Measurements from ENCODE around the gene LIPF. TPM values are rescaled to one million over a fixed set of nuclear protein-coding genes. Genes with fewer than 3 reads are reported as not detected.

Gene LIPF
- not detected for total RNA-seq

- no peak for TF ChIP-seq CTCF (IDR thresholded peaks at IDR 0.05)
- no peak for ATAC-seq (ENCODE audit: low FRiP score)
- DNase-seq (ENCODE audit: low spot score): no peak
Observed at GRCh38 chr10:88664142-88664541, at the start of gene LIPF. Gene LIPF, plus strand, starts transcription at chr10:88664442. Its CDS starts 2,856 bp downstream, at chr10:88667298.

DNA sequence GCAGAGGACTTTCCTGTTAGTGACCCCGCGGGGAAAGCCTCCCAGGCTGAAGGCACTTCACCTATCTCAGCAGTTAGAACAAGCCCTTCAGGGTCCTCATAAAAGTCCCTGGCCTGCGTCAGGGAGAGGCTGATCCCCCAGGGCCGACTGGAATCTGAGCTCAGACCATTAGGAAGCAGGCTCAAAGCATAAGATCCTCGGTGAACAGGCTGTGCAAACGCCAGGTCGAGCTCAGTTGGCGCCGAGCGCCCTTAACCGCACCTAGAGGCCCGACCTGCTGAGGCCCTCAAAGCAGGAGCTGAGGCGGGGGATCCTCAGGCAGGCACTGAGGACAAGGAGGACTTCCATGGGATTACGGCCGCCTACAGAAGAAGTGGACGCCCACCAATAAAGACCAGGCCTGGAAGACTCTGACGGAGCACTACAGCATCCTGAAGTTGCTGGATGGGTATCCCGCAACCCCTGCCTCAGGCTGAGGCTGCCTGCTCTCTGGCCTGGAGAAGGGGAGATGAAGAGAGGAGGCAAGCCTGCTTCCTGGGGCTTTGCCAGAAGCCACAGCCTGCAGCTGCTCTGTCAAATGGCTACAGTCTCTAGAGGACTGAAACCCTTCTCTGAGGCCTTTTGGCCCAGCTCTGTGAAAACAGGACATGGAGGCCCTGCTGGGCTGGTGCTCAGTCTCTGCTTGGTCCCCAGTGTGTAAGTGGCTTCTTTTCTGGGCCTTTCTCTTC, 47.8 kb upstream of the LIPF start:
- ATAC-seq (ENCODE audit: low FRiP score) (no peak), DNase-seq (ENCODE audit: low spot score) (no peak)
- no peak for TF ChIP-seq CTCF (IDR thresholded peaks at IDR 0.05)

DNA sequence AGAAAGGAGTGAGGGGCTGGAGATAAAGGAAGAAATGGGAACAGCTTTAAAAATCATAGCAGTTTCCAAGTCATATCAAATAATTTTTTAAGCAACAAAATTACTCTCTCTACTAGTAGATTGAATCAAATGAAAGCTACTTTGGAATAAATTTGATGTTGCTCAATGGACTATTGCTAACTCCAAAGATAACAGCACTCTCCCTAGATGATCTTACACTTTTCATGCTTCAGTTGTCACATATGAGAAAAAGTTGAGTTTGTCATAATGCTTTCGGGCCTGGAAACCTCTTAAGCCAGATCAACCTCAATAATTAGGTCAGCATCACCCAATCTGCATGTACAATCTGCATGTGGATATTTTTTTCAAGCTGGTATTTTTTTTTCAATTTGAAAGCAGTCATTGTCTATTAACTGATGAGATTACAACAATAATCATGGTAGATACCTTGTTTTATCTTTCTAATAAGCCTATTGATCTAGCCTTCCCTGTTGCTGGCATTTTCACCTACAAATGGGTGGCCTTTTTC, 46.4 kb upstream of the LIPF start:
- ATAC-seq (ENCODE audit: low FRiP score) (peak; percentile 59), DNase-seq (ENCODE audit: low spot score) (no peak)
- TF ChIP-seq CTCF (IDR thresholded peaks at IDR 0.05): no peak

- ATAC-seq (ENCODE audit: low FRiP score) (peak; percentile 71), DNase-seq (ENCODE audit: low spot score) (no peak)
- TF ChIP-seq CTCF (IDR thresholded peaks at IDR 0.05): no peak
Observed at GRCh38 chr10:88618496-88618895, 45.7 kb upstream of the LIPF start.

GRCh38 chr10:88620441-88620840, 43.8 kb upstream of the LIPF start:
- ATAC-seq (ENCODE audit: low FRiP score): no peak
- DNase-seq (ENCODE audit: low spot score): no peak
- no peak for TF ChIP-seq CTCF (IDR thresholded peaks at IDR 0.05)

DNA sequence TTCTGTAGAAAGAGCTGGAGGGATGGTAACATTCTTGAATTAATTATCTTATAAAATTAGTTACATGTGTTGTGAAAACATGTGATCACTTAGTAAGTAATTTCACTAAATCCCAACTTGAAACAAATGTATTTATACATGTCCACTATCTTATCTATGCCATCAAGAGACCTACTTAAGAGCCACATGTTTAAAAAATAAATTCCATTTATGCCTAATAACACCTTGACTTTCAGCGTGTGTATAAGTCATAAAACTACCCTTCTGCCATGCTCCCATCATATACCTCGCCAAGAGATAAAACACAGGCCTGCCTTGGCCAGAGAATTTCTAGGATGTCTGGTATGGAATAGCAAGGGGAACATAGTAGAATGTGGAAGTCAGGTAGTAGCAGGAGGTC, 40.4 kb upstream of the LIPF start:
- DNase-seq (ENCODE audit: low spot score) (no peak), ATAC-seq (ENCODE audit: low FRiP score) (no peak)
- no peak for TF ChIP-seq CTCF (IDR thresholded peaks at IDR 0.05)

- DNase-seq (ENCODE audit: low spot score) (no peak), ATAC-seq (ENCODE audit: low FRiP score) (no peak)
- TF ChIP-seq CTCF (IDR thresholded peaks at IDR 0.05): no peak
Observed at GRCh38 chr10:88624840-88625239, 39.4 kb upstream of the LIPF start.
